CD4-positive, alpha-beta T cell treated with Interferon alpha-2 for 1 hour (primary cell): Measurements from ENCODE around the gene TRIM14.
"Not testable (repeated sequence)": the region's sequence is repeated elsewhere in the genome, so short reads cannot be mapped to it uniquely, and the experiment has no call there.

Source experiments
- DNase-seq, 2 donors: peaks; one replicate each; pipeline ENCODE4 v3.0.0-alpha.2; 2020 to 2022

TRIM14 gene

DNA sequence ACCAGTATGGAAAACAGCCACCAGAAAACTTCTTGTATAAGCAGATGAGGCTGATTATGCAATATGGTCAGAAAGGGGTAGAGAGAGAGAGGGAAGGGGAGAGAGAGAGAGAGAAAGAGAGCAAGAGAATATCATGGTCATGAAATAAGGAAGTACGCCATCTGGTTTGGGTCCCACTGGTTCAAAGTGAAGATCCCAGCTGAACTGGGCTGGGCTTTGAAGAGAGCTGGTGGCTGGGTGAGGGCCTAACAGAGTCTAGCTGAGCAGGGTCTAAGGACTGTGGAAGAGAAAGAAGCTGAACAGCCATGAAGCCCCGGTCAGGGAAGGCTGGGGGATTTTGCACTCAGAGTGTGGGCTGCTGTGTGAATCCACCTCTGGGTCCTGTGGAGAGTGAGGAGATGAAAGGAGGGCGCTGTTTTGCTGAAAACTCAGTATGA is 14.6 kb downstream of the TRIM14 start:
- no peak for DNase-seq

DNA sequence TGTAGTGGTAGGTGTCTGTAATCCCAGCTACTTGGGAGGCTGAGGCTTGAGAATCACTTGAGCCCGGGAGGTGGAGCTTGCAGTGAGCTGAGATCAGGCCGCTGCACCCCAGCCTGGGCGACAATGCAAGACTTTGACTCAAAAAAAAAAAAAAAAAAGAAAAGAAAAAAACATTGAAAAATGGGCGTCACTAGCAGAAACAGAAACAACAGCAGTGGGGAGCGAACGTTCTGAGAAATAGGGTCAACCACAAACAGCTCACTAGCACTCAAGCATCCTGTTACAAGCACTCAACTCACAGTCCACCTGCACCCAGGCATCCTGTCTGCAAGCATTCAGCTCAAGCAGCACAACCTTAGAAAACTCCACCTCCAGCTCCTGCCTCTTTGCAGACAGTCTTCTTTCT is 17.2 kb downstream of the TRIM14 start:
- DNase-seq = peak; percentile 92 to 93

DNA sequence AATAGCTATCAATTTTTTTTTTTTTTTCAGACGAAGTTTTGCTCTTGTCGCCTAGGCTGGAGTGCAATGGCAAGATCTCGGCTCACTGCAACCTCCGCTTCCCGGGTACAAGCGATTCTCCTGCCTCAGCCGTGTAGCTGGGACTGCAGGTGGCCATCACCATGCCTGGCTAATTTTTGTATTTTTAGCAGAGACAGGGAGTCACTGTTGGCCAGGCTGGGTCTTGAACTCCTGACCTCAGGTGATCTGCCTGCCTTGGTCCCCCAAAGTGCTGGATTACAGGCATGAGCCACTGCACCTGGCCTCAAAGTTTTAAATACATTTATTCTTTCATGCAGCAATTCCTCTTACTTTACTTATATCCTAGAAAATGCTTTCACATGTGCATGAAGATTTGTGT is 17.6 kb downstream of the TRIM14 start:
- DNase-seq = no peak

DNA sequence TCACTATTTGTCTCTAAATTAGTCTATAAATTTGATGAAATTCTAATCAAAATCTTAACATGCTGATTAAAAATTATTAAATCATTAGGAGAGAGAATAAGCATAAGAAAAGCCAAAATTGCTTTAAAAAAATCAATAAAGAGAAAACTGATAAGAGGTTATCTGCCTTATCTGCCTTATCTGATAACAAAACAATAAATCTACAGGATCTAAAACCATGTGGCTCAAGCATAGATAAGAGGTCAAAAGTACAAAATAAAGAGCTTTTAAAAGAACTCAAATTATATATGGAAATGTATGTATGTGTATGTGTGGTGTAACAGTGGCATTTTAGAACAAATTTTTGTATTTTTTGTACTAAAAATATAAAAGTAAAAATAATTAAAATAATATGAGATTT is 18.6 kb downstream of the TRIM14 start:
- DNase-seq = no peak

DNA sequence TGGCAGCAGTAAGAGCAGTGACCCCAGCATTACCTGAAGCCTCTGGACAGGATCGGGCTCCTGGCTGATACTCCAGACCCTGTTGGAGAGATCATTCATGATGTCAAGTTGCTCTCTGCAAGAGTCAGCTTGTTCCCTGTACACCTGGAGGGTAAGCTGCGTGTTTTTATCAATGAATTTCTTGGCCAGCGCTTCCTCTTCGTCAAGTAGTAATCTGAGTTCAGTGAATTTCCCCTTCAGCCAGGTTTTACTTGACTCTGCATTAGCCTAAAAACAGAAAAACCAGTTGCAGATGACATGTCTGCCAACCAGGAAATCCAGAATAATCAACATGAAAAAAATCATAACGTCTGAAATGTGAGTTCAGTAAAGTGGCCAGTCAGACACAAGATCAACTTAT is 19.1 kb downstream of the TRIM14 start:
- no peak for DNase-seq

DNA sequence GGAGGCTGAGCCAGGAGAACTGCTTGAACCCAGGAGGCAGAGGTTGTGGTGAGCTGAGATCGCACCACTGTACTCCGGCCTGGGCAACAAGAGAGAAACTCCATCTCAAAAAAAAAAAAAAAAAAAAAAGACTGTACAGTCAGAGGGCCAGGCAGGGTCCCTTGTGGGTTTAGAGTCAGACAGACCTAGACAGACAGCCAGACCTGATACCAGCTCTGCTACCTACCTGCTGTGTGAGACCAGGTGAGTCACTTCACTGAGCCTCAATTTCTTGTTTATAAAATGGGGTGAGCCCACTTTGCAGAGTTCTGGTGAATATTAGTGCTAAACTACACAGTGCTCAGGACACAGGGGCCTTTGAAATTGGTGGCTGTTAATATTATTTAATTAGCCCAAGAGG is 19.7 kb downstream of the TRIM14 start:
- DNase-seq = no peak

DNA sequence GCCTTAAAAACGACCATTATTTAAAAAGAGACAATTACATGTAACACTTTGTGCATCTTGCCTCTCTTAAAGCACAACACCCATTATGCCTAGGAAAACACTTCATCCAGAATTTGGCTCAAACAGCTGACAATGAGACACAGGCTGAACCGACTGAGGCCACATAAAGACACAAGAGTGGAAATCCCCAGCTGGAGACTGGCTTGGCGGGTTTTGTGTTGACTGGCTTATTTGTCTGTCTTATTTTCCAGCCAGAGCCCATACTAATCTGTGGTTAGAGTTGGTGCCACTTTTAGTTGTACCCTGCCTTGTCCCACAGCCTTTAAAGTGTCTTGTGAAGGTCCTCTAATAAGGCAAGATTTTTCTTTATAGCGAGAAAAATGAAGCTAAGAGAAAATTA is 21.2 kb downstream of the TRIM14 start:
- DNase-seq = peak; percentile 33 to 68

DNA sequence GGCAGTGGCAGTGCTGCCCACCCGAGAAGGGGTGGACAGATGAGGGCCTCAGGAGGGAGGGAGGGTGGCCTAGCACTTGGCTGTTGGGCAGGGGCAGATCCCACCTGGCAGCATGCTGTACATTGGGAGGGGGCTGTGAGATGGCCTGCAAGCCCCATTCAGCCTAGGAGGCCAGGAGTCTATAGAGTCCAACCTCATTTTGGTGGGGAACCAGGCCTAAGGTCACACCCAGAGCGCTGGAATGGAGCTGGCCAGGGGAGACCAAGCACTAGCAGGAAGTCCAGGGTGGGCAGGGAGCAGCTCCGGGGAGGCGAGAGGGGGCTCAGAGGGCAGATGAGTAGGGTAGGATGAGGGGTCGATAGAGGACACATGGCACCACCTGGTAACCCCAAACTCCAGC is 22.9 kb downstream of the TRIM14 start:
- DNase-seq = no peak

DNA sequence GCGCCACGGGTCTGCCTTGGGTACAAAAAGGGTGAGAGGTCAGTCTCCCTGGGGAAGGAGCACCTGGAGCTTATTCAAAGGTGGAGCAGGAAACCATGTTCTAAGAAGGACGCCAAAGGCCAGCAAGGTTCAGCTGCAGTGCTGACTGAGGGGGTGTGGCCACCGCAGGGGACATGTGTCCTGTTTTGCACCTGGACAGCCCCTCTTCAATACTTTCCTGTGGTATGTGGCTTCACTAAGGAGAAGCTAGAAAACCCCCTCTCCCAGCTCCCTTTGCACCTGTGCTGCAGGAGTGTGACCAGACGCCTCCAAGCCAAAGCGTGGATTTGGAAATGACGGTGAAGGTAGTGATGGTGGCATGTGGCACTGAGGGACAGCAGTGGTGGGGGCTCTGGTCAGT is 23.6 kb downstream of the TRIM14 start:
- DNase-seq = no peak

DNA sequence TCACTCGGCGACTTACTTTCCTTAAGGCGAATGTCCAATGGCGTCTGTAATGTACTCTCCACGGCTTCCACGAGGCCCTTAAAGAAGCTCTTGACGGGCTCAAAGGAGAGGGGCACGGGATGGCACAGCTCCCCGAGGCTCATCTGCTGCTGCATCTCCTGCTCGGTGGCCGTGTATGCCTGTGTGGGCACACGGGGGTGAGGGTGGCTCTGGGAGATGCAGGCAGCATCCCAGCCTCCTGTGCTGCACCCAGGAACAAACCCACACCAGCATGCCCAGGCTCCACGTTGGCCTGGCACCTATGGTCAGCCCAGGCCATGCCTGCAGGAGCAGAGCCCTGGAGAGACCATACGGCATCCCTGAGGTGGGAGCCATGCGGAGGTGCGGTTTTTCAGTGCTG is 24.2 kb downstream of the TRIM14 start:
- no peak for DNase-seq

DNA sequence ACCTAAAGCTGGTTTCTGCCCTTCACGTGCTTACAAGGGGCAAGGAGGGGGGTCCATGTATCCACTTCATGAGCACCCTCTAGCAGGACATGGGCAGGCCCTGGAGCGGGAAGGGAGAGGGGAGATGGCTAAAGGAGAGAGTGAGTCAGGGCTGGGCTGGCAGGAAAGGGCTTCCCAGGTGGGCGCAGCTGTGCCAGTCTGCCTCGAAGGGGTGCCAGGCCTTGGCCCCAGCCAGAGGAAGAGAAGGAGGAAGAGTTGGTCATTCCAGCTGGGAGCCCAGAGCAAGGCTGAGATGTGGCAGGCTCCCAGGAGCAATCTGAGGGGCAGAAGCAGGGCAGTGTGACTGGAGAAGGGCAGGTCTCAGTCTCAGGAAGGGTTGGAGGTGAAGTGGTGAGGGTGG is 24.7 kb downstream of the TRIM14 start:
- DNase-seq = no peak

DNA sequence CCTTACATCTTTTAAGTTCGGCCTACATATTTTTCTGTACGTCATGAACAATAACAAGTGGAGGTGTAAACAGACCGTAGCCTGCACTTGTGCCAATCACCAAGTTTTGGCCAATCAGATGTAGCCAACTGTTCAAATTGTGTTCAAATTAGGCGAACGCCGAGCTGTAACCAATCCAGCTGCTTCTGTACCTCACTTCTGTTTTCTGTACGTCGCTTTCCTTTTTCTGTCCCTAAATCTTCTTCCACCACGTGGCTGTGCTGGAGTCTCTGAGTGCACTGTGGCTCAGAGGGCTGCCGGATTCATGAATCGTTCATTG is 26.4 kb downstream of the TRIM14 start:
- DNase-seq = peak in 1 of 2 donors; percentile 41

DNA sequence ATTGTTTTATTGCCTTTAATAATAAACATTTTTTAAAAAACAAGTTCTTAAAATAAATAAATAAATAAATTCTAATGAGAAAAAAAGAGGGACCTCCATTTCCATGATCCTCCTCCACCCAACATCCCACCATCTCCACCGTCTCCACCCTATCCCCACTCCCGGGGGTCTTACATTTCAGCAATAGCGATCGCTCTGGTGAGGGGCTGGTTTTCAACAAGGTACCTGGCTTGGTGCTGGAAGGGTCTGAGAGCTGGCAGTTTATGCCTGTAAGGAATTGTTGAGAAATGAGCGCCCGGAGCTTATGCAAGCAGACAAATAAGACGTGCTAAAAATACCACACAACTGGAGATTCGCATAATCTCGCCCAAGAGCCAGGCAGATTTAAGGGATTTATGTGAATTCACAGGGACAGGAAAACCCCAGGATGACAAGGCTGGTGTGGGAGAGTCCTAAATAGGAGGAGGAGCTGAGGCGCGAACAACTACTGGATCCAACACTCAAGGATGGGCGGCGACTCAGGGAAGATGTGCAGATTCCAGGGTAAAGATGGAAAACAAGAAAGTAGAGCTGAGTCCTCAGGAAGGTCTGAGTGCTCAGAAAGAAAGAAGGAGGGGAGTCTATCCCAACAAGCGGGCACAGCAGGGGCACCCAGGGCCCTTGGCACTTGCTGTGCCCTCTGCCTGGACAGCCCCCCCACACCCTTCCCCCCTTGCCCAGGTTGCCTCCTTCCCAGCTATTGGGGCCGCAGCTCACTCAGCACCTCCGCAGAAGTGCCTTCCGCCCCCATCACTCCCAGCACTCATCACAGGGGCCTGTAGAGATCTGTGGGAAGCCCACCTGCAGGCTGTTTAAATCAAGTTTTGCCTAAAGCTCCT is 27.0 kb downstream of the TRIM14 start:
- DNase-seq = no peak

DNA sequence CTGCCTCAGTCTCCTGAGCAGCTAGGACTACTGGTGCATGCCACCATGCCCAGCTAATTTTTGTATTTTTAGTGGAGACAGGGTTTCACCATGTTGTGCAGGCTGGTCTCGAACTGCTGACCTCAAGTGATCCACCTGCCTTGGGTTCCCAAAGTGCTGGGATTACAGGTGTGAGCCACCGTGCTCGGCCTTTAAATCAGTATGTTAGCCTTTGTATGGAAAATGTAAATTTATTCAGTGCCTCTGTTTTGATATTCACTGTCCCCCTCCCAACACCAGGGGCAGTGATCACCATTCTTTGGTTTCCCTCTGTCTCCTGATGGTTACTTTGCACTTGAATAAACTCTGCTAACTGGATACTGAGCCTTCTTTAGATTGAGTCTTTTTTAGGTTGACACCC is 28.3 kb downstream of the TRIM14 start:
- DNase-seq = not testable (repeated sequence)

DNA sequence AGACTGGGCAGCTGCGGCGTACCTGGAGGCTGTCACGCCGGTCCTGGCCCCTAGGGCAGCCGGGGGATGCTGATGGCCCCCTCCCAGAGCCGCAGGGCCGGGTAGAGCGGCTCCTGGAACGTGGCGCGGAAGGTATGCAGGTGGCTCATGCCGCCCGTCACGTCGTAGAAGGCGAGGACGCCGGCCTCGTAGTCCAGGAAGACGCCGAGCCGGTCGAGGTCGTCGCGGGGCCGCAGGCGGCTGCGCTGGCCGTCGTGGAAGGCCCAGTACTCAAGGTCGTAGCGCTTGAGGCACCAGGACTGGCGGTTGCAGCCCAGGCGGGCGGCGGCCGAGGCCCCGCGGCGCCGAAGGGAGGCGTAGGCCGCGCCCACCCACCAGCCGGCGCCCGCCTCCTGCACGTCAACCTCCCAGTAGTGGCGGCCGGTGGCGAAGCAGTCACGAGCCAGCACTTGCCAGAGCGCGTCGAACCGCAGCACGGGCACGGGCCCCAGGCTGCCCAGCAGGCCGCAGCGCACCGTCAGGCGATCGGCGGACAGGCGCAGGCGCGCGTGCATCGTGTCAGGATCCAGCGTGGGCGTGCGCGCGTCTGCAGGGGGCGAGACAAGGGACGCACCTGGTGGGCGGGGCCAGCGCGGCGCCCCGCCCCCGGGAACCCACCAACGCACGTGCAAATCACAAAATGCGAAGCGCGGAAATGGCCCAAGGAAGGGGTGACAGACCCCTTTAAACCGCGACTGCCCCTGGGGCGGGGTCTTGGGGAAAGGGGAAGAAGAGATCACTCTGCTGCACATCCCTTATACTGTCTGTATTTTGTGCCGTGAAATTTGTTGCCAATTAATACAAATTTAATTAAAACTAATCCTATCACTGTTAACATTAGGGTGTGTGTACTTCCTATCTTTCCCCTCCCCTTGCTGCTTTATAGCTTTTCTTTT is 31.3 kb downstream of the TRIM14 start:
- DNase-seq = peak; percentile 66 to 69

DNA sequence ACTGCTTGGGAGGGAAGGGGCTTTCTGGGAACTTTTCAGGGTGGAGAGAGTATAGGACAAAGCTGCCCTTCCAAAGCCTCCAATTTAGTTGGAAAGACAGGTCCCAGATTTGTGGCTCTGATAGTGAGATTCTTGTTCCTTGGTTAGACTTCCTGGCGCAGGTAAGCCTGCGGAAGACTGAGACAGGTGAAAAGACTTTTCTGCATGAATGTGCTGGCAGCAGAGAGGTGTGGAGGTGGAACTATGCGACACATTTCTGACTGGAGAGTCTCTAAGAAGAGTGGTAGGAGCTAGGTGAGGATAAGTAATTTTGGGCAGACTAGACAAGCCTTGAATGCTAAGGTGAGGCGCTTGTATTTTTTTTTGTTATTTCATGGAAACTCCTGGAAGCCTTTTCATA is 32.6 kb downstream of the TRIM14 start:
- no peak for DNase-seq

DNA sequence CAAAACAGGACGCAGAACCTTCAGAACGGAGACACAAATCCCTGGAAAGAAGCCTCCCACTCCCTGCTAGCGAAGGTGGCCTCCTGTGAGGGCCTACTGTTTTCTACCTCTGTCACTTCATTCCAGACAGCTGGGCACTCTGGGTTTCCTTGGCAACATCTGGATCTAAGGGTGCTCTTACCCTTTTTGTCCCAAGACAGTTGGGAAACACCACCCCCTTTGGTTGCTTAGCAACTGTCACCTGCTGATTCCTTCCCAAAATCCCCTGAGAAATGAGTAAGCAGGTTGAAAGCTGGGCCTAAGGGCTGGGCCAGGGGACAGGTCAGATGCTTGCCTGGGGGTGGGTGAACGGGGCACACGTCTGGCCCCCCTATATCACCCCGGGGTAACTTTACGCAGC is 33.1 kb downstream of the TRIM14 start:
- no peak for DNase-seq

DNA sequence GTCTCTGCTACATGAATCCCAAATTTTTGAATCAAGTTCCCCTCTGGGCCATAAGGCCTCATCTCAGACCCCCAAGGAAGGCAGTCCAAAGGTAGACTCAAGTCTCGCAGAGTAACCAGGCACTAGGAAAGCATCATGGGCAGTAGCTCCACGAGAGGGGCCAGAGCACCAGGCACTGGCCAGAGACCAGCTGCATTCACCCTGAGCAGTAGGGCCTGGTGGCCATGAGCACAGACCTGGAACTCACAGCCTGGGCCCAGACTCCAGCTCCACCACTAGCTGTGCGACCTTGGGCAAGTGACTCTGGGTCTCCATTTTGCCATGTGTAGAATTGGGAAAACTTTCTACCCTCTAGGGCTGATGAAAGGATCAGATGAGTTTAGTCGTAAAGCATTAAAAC is 34.0 kb downstream of the TRIM14 start:
- DNase-seq = no peak

DNA sequence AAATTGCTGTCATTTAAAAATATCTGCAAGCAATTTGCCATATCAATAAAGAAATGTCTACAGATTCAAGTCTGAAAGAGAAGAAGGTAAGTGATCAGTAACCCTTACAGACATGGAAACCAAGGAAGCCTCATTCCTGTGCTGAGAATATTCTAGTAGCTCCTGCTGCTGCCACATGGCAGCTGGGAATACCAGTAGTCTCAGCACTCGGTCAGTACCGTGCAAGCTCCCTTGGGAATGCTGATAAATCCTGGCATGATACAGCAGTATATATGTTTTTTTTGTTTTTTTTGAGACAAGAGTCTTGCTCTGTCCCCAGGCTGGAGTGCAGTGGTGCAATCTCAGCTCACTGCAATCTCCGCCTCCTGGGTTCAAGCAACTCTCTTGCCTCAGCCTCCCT is 34.6 kb downstream of the TRIM14 start:
- DNase-seq = no peak

DNA sequence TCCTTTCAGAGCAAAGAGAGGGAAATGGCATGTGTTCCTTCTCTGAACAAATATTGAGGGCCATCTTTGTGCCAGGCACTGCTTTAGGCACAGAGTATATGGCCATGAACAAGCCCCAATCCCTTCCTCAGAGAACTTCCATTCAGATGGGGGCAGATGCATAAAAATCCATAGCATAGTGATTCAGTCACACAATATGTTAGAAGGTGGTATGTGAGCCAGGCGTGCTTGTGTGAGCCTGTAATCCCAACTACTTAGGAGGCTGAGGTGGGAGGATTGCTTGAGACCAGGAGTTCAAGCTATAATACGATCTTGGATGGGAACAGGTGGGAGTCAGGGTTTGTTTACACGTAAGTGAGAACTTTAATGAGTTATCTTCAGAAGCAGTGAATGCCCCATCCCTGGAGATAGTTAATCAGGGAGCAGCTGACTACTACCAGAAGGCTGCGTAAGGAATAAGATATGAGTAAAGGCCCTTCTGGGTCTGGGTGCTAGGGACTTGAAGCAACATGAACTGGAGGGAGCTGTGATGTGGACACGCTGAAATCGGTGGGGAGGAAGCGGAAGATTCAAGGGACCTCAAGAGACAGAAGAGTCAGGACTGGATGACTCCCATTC is 35.3 kb downstream of the TRIM14 start:
- no peak for DNase-seq

DNA sequence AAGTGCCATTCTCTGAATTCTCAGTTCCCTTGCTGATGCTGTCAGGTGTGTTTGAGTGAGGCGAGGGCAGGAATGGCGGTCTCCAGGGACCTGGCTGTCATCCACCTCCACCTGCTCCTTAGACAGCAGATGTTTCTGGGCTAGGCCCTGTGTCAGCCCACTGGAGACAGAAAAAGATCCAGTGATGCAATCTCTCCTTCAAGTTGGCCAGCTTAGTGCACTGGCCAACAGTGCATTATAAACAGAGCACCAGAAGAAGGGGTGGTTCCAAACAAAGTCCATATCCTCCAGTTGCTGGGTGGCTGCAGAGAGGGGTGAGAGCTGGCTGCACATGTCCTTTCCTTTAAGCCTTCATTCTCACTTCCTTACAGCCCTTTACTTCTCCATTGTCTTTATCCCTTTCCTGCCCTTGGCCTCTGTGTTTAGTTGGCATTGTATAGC is 35.9 kb downstream of the TRIM14 start:
- no peak for DNase-seq

DNA sequence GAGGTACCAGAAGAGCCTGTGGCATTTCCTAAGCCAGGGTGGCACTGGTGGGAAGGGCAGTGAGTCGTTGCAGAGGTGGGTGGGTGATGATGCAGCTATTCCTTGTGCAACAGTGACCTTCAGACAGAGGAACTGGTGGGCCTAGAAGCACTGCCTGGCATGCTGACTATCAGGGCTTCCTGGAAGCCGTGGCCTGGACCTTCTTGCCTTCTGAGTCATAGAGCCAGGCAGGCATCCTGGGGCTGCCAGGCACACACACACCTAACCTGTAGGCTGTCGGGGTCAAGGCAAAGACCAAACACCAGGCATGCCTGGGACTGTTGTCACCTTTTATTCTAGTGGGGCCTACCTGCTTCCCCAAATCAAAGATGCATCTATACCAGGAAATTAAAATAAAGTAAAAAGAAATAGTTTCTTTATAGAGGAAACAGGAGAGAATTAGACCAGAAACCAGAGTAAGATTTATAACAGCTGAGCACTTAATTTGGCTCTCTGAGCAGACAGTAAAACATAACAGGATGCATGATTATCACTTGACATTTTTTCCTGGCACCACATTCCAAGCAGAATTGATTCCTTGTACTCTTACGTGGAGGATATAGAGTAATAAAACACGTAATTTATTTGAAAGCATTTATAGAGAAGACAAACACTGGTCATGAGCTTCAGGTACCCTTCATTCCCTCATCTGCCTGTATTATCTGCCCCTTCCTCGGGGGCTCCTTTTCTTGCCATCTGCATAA is 37.4 kb downstream of the TRIM14 start:
- DNase-seq = no peak

DNA sequence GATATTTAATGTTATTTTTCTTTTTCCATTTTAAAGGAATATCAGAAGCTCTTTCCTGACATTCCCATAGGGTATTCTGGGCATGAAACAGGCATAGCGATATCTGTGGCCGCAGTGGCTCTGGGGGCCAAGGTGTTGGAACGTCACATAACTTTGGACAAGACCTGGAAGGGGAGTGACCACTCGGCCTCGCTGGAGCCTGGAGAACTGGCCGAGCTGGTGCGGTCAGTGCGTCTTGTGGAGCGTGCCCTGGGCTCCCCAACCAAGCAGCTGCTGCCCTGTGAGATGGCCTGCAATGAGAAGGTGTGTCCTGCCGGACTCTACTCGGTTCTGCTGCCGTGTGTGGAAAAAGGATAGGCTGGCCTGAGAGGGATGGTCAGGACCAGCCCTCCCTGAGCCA is 38.2 kb downstream of the TRIM14 start:
- DNase-seq = no peak
